HepG2 (cell line): ENCODE measurements around the gene DNM3. TPM values are rescaled to one million over a fixed set of nuclear protein-coding genes. Genes with fewer than 3 reads are reported as not detected.

Experiments used
- CREB1 ChIP-seq, 2 experiments: fragments of 450-650 bp in 1 of 2; IDR thresholded peaks; 2 replicates each; pipeline ENCODE4 v1.6.1; 2016 to 2017; ENCODE audit warnings: control low read depth in 1 of 2, mild to moderate bottlenecking in 1 of 2, missing compliant biosample characterization in 1 of 2, missing genetic modification characterization in 1 of 2
- CSRNP1 ChIP-seq: sonication (generic); formaldehyde crosslinking; IDR thresholded peaks from 2 replicates; pipeline ENCODE4 v1.8.1; 2023; ENCODE audit warnings: mild to moderate bottlenecking, missing genetic modification reagents
- ETV5 ChIP-seq: IDR thresholded peaks from 2 replicates; pipeline ENCODE4 v1.6.1; 2018; ENCODE audit warnings: missing biosample characterization, missing genetic modification reagents, inconsistent platforms, borderline replicate concordance
- GMEB1 ChIP-seq: sonication (generic); formaldehyde crosslinking; IDR thresholded peaks from 2 replicates; pipeline ENCODE4 v1.5.1; 2020; ENCODE audit warnings: missing genetic modification reagents, mild to moderate bottlenecking, borderline replicate concordance
- MAFF ChIP-seq: IDR thresholded peaks from 2 replicates; pipeline ENCODE4 v1.6.1; 2011; ENCODE audit warnings: low read depth, low read length, improper control_type of control experiment
- NFAT5 ChIP-seq: sonication (generic); formaldehyde crosslinking; IDR thresholded peaks from 2 replicates; pipeline ENCODE4 v1.4.0; 2020; ENCODE audit warnings: missing genetic modification reagents
- PATZ1 ChIP-seq: sonication (generic); formaldehyde crosslinking; IDR thresholded peaks from 2 replicates; pipeline ENCODE4 v1.4.0; 2020; ENCODE audit warnings: missing genetic modification reagents
- RBM22 ChIP-seq: fragments of 200-400 bp; formaldehyde crosslinking; optimal IDR thresholded peaks from 2 replicates; pipeline ENCODE3; 2017; ENCODE audit warnings: mild to moderate bottlenecking, low read length, moderate library complexity
- RBM39 ChIP-seq: fragments of 200-400 bp; formaldehyde crosslinking; IDR thresholded peaks from one replicate; pipeline ENCODE4 v1.6.1; 2018; ENCODE audit warnings: antibody characterized with exemption, mild to moderate bottlenecking, low read depth, low read length; ENCODE audit not compliant: poor library complexity, severe bottlenecking
- SMAD9 ChIP-seq: sonication (generic); formaldehyde crosslinking; IDR thresholded peaks from 2 replicates; pipeline ENCODE4 v1.5.1; 2020; ENCODE audit warnings: mild to moderate bottlenecking, missing genetic modification reagents
- SRSF4 ChIP-seq: fragments of 200-400 bp; formaldehyde crosslinking; IDR thresholded peaks from one replicate; pipeline ENCODE4 v1.6.1; 2018; ENCODE audit warnings: mild to moderate bottlenecking, low read depth, low read length, moderate library complexity; ENCODE audit not compliant: poor library complexity, severe bottlenecking
- TBP ChIP-seq: sonication (generic); formaldehyde crosslinking; IDR thresholded peaks from 2 replicates; pipeline ENCODE4 v1.5.0; 2020; ENCODE audit warnings: missing genetic modification reagents
- ZBTB39 ChIP-seq: sonication (generic); formaldehyde crosslinking; IDR thresholded peaks from 2 replicates; pipeline ENCODE4 v1.5.0; 2020; ENCODE audit warnings: missing genetic modification reagents
- ZNF382 ChIP-seq: sonication (generic); formaldehyde crosslinking; IDR thresholded peaks from 2 replicates; pipeline ENCODE4 v1.5.0; 2020; ENCODE audit warnings: missing genetic modification reagents, mild to moderate bottlenecking, borderline replicate concordance
- polyA plus RNA-seq, 8 experiments: library from polyadenylated mRNA; depleted of rRNA in 3 of 8; stranded (reverse) in 7 of 8; unstranded in 1 of 8; fragments of >200 nt; fragmentation: Illumina TruSeq in 4 of 8; extraction: Trizol in 4 of 8; gene quantifications; 2 replicates each; pipeline versions ENCODE4 v1.2.1 to v1.2.3, GENCODE V29; 2011 to 2016; ENCODE audit warnings: low read depth in 4 of 8, missing spikeins in 1 of 8, mixed read lengths in 1 of 8; ENCODE audit not compliant: insufficient read depth in 1 of 8
- total RNA-seq, 5 experiments: library from RNA; depleted of rRNA; stranded (reverse); fragments of >200 nt; fragmentation: Illumina TruSeq; extraction: Trizol; gene quantifications; 2 replicates each; pipeline ENCODE4 v1.2.3, GENCODE V29; 2016; ENCODE audit warnings: low read depth in 1 of 5

The DNM3 gene
- total and polyA plus RNA-seq, 2 of the 13 experiments (the other 11 are each of a cell fraction or from before 2014, with no cell fraction given) = 0.05 TPM; not detected in 1

GRCh38 chr1:172269084-172269483, 427.8 kb downstream of the DNM3 start (continued):
- TF ChIP-seq RBM22 = no peak
- no peak for TF ChIP-seq ZNF382
- peak; percentile 54; the same call in 1 of the 2 replicates for TF ChIP-seq PATZ1
- no peak for TF ChIP-seq SRSF4
- no peak for TF ChIP-seq TBP (CRISPR knock-in tag)
- TF ChIP-seq CSRNP1 (CRISPR knock-in tag) = no peak
- no peak for TF ChIP-seq CREB1 (IDR thresholded peaks at IDR 0.05)
- TF ChIP-seq CREB1 (CRISPR knock-in tag; IDR thresholded peaks at IDR 0.05) = 0 out of 2 replicates have a peak, but pooled peaks have one; percentile 23
- TF ChIP-seq SMAD9 (CRISPR knock-in tag) = no peak
- no peak for TF ChIP-seq MAFF
- no peak for TF ChIP-seq ZBTB39 (CRISPR knock-in tag)
- TF ChIP-seq RBM39 = no peak
- TF ChIP-seq NFAT5 (CRISPR knock-in tag) = no peak
- no peak for TF ChIP-seq GMEB1 (CRISPR knock-in tag)
- TF ChIP-seq ETV5 (CRISPR knock-in tag) = peak; percentile 79; the same call in 1 of the 2 replicates
